ENCODE measurements around the gene SLC44A4.

- TF ChIP-seq CTCF (IDR thresholded peaks at IDR 0.05) (no peak), POLR2A (IDR thresholded peaks at IDR 0.05) (no peak)
Observed at GRCh38 chr6:31908791-31909190, 30.0 kb upstream of the SLC44A4 start.

All from vagina (tissue), 2 donors.